Panc1 (cell line): ENCODE data around the gene CHRND. TPM values are rescaled to one million over a fixed set of nuclear protein-coding genes. Genes with fewer than 3 reads are reported as not detected.

Experiments used
- ATAC-seq: fragments of 200-7000 bp; cut with Tn5 transposase; 2 replicates; pipeline ENCODE4 v1.9.1; 2020; ENCODE audit warnings: mild to moderate bottlenecking, moderate library complexity
- BruUV-seq: library from RNA; stranded (reverse); fragments of 400-500 nt; replicated peaks from 2 replicates; lab custom pipeline; 2021; lab: Mats Ljungman, UMichigan
- CTCF ChIA-PET: fragments of 300-600 bp; sonication (Branson Sonifier 250); formaldehyde crosslinking; loops from one replicate; lab custom pipeline; 2022; ENCODE audit warnings: antibody characterized with exemption; lab: Charles Lee
- POLR2A ChIA-PET: fragments of 300-600 bp; sonication (Branson Sonifier 250); formaldehyde crosslinking; loops from one replicate; lab custom pipeline; 2022; ENCODE audit warnings: antibody characterized with exemption; lab: Charles Lee
- DNase-seq: peaks from one replicate; pipeline ENCODE4 v3.0.0-alpha.2; 2010; ENCODE audit warnings: low read depth, low spot score
- H3K27ac ChIP-seq: 2 replicates; pipeline ENCODE4 v1.5.1; 2011; ENCODE audit warnings: mild to moderate bottlenecking, low read length, inconsistent platforms
- H3K27me3 ChIP-seq: fragments of 200-500 bp; sonication (Bioruptor generic); 2 replicates; pipeline ENCODE4 v1.6.0; 2014; ENCODE audit warnings: low read length, inconsistent platforms; ENCODE audit not compliant: control insufficient read depth, insufficient read depth
- H3K36me3 ChIP-seq: fragments of 200-500 bp; sonication (Bioruptor generic); 2 replicates; pipeline ENCODE4 v1.5.1; 2014; ENCODE audit warnings: inconsistent platforms, mild to moderate bottlenecking, low read length, moderate library complexity; ENCODE audit not compliant: control insufficient read depth, insufficient read depth
- H3K4me1 ChIP-seq: 2 replicates; pipeline ENCODE4 v1.5.1; 2011; ENCODE audit warnings: inconsistent platforms, mild to moderate bottlenecking, low read length, moderate library complexity; ENCODE audit not compliant: control insufficient read depth, insufficient read depth
- H3K4me3 ChIP-seq, 2 experiments: 2 replicates each; pipeline ENCODE4 v1.5.1; 2011 to 2012; ENCODE audit warnings: low read depth in 2 of 2, low read length in 2 of 2, mild to moderate bottlenecking in 2 of 2, inconsistent platforms in 1 of 2, moderate library complexity in 1 of 2
- H3K9me3 ChIP-seq: fragments of 200-500 bp; sonication (Bioruptor generic); 2 replicates; pipeline ENCODE4 v1.5.1; 2014; ENCODE audit warnings: low read depth, mild to moderate bottlenecking, inconsistent platforms, low read length, moderate library complexity; ENCODE audit not compliant: control insufficient read depth, insufficient read depth
- CTCF ChIP-seq: fragments of 450-650 bp; IDR thresholded peaks from 2 replicates; pipeline ENCODE4 v1.5.1; 2017; ENCODE audit warnings: mild to moderate bottlenecking
- POLR2AphosphoS5 ChIP-seq: IDR thresholded peaks from 2 replicates; pipeline ENCODE4 v1.6.1; 2012; ENCODE audit warnings: mild to moderate bottlenecking, low read depth, low read length, moderate library complexity
- REST ChIP-seq, 2 experiments: IDR thresholded peaks; 2 replicates each; pipeline ENCODE4 v1.6.1; 2011 to 2012; ENCODE audit warnings: low read depth in 2 of 2, control low read depth in 1 of 2, low read length in 1 of 2, mild to moderate bottlenecking in 1 of 2, moderate library complexity in 1 of 2; ENCODE audit not compliant: insufficient read depth in 1 of 2
- SIN3A ChIP-seq: IDR thresholded peaks from 2 replicates; pipeline ENCODE4 v1.6.1; 2012; ENCODE audit warnings: low read depth, mild to moderate bottlenecking, low read length, moderate library complexity, borderline replicate concordance; ENCODE audit not compliant: insufficient read depth
- TCF7L2 ChIP-seq: IDR thresholded peaks from 2 replicates; pipeline ENCODE4 v1.6.1; 2011; ENCODE audit warnings: mild to moderate bottlenecking, low read depth, low read length, inconsistent platforms
- in situ Hi-C: cut with HindIII; loops from 2 replicates; pipeline ENCODE4 v1.10.0; 2016; ENCODE audit warnings: low sequenced_read_pairs, low pct_unique_long_range_greater_than_20kb
- intact Hi-C: fragments of 100-400 bp; cut with micrococcal nuclease; formaldehyde crosslinking; loops from one replicate; pipeline ENCODE4 v1.10.0; 2022; ENCODE audit not compliant: unreplicated experiment
- total RNA-seq: library from RNA; stranded (reverse); gene quantifications from one replicate; pipeline ENCODE4 v1.2.1, GENCODE V29; 2021; ENCODE audit not compliant: unreplicated experiment

Gene CHRND
- total RNA-seq, 1 experiment from 2014 or later: not detected

DNA sequence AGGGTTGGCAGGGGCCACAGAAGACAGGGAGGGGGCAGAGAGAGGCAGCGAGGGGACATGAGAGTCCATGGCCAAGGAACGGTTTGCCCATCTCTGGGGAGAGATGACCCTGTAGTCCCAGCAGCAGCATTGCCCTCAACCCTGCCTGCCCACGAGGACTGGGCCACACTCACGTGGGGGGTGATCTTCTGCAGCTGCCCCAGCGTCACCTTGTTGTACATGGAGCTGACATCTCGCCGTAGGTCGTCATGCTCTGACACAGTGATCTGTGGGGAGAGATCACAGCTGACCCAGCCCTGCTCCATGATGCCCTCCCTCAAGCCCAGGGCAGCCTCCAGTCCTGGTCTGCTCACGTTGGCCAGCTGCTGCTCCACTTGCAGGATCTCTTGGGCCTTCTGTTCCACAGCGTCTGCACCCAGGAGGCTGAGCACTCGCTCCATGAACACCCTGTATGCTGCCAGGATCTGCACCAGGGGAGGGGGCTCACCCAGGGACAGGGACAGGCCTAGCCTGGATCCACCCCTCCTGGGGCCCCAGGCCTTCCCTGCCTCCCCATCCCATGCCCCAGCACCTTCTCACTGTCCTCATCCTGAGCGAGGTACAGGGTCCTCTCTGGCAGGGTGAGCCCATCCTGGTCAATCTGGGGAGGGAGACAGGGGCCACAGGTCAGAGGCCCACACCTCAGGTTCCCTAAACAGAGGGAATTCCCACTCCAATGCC lies 41.2 kb upstream of the CHRND start:
- H3K4me3 ChIP-seq: no peak overlapping the region
- BruUV-seq: no TSS peak
- POLR2A ChIA-PET: interaction anchor here (1.1 kb wide), 1 partner anchor 9 kb away, joined by 4 read pairs; no protein-coding TSS in a partner anchor

GRCh38 chr2:232485348-232485756 lies 40.6 kb upstream of the CHRND start:
- no peaks in the 10 kb centered on the region for H3K36me3 ChIP-seq
- H3K27ac ChIP-seq: no peak overlapping the region
- no peaks in the 10 kb centered on the region for H3K9me3 ChIP-seq
- in situ Hi-C loops (no loop called here), intact Hi-C loops (no loop called here)
- ATAC-seq (no peak), DNase-seq (no peak)
- H3K4me3 ChIP-seq: no peak overlapping the region
- H3K27me3 ChIP-seq: no peaks in the 10 kb centered on the region; the same call in 1 of the 2 replicates
- POLR2A ChIA-PET: interaction anchor here (1.1 kb wide), 1 partner anchor 10 kb away, joined by 4 read pairs; no protein-coding TSS in a partner anchor
- no peaks in the 10 kb centered on the region for H3K4me1 ChIP-seq
- CTCF ChIA-PET: no interaction called here
- BruUV-seq: no TSS peak
- no peak for TF ChIP-seq TCF7L2

More for the DNA sequence above, 41.2 kb upstream of the CHRND start:
- H3K27ac ChIP-seq: no peak overlapping the region
- no peaks in the 10 kb centered on the region for H3K36me3 ChIP-seq
- no peaks in the 10 kb centered on the region for H3K4me1 ChIP-seq
- DNase-seq (no peak), ATAC-seq (no peak)
- no peaks in the 10 kb centered on the region; the same call in 1 of the 2 replicates for H3K27me3 ChIP-seq
- intact Hi-C loops (no loop called here), in situ Hi-C loops (no loop called here)
- CTCF ChIA-PET: no interaction called here
- TF ChIP-seq REST (IDR thresholded peaks at IDR 0.05; ENCODE audit: insufficient read depth in 1 of 2, low read depth in 2 of 2, low read length in 1 of 2) (no peak), CTCF (no peak), SIN3A (no peak), TCF7L2 (no peak), POLR2AphosphoS5 (no peak)
- no peaks in the 10 kb centered on the region for H3K9me3 ChIP-seq
